K562 (cell line): Measurements from ENCODE around the gene FBXO46. TPM values are rescaled to one million over a fixed set of nuclear protein-coding genes. Genes with fewer than 3 reads are reported as not detected.

ENCODE experiments used
- CXXC5 ChIP-seq: fragments of 250-450 bp; sonication (Bioruptor Pico); IDR thresholded peaks from 2 replicates; pipeline ENCODE4 v1.8.0; 2022; ENCODE audit warnings: inconsistent platforms, mild to moderate bottlenecking, moderate library complexity
- ELF2 ChIP-seq: fragments of 250-450 bp; sonication (Bioruptor Pico); IDR thresholded peaks from 2 replicates; pipeline ENCODE4 v1.5.0; 2021; ENCODE audit warnings: mild to moderate bottlenecking
- ELF4 ChIP-seq: fragments of 450-650 bp; formaldehyde crosslinking; IDR thresholded peaks from 2 replicates; pipeline ENCODE4 v1.4.0; 2022; ENCODE audit warnings: missing genetic modification characterization
- FUS ChIP-seq: fragments of 200-400 bp; formaldehyde crosslinking; optimal IDR thresholded peaks from 2 replicates; pipeline ENCODE3; 2017; ENCODE audit warnings: low read depth, low read length
- MYC ChIP-seq, 2 experiments: fragments of 250-450 bp in 1 of 2; sonication (Bioruptor Pico) in 1 of 2; IDR thresholded peaks; 2 replicates each; pipeline versions ENCODE4 v1.5.1 to v1.6.1; 2012 to 2021; ENCODE audit warnings: low read depth in 2 of 2, borderline replicate concordance in 1 of 2, improper control_type of control experiment in 1 of 2, low read length in 1 of 2, mild to moderate bottlenecking in 1 of 2, moderate library complexity in 1 of 2
- NFIC ChIP-seq: fragments of 450-650 bp; IDR thresholded peaks from 2 replicates; pipeline ENCODE4 v1.6.1; 2017; ENCODE audit warnings: mild to moderate bottlenecking, inconsistent platforms
- RAD21 ChIP-seq, 2 experiments: fragments of 250-450 bp in 1 of 2; fragments of 450-650 bp in 1 of 2; sonication (Bioruptor Pico) in 1 of 2; formaldehyde crosslinking in 1 of 2; IDR thresholded peaks in 1 of 2; conservative IDR thresholded peaks in 1 of 2; 2 replicates each; pipeline versions ENCODE4 v1.4.0 to v1.8.0; 2020 to 2022; ENCODE audit warnings: mild to moderate bottlenecking in 2 of 2, moderate library complexity in 1 of 2
- RB1 ChIP-seq: fragments of 450-650 bp; IDR thresholded peaks from 2 replicates; pipeline ENCODE4 v1.6.1; 2017; ENCODE audit warnings: low read depth, mild to moderate bottlenecking
- SMAD4 ChIP-seq: fragments of 250-450 bp; sonication (Bioruptor Pico); conservative IDR thresholded peaks from 2 replicates; pipeline ENCODE4 v1.8.0; 2021; ENCODE audit warnings: inconsistent platforms, mild to moderate bottlenecking, moderate library complexity
- SP1 ChIP-seq: sonication (generic); formaldehyde crosslinking; IDR thresholded peaks from 2 replicates; pipeline ENCODE4 v1.8.1; 2022; ENCODE audit warnings: mild to moderate bottlenecking, missing genetic modification reagents
- XRCC3 ChIP-seq: fragments of 450-650 bp; IDR thresholded peaks from 2 replicates; pipeline ENCODE4 v1.6.1; 2017; ENCODE audit warnings: mild to moderate bottlenecking, moderate library complexity
- ZBTB33 ChIP-seq: sonication (generic); formaldehyde crosslinking; IDR thresholded peaks from 2 replicates; pipeline ENCODE4 v1.8.1; 2023; ENCODE audit warnings: mild to moderate bottlenecking, missing genetic modification reagents
- ZBTB40 ChIP-seq, 2 experiments: fragments of 450-650 bp in 1 of 2; sonication (generic) in 1 of 2; formaldehyde crosslinking in 1 of 2; IDR thresholded peaks; 2 replicates each; pipeline versions ENCODE4 v1.7.1 to v1.9.0; 2016 to 2022; ENCODE audit warnings: inconsistent platforms in 1 of 2, mild to moderate bottlenecking in 1 of 2, missing genetic modification reagents in 1 of 2
- ZNF121 ChIP-seq: sonication (generic); formaldehyde crosslinking; conservative IDR thresholded peaks from 2 replicates; pipeline ENCODE4 v1.8.0; 2022; ENCODE audit warnings: missing genetic modification reagents
- ZNF263 ChIP-seq: sonication (generic); formaldehyde crosslinking; IDR thresholded peaks from 2 replicates; pipeline ENCODE4 v1.8.0; 2022; ENCODE audit warnings: mild to moderate bottlenecking, missing genetic modification reagents, borderline replicate concordance
- ZNF324 ChIP-seq: fragments of 250-450 bp; sonication (Bioruptor Pico); IDR thresholded peaks from 2 replicates; pipeline ENCODE4 v1.4.0; 2020; ENCODE audit warnings: mild to moderate bottlenecking
- ZNF444 ChIP-seq: fragments of 250-450 bp; sonication (Bioruptor Pico); IDR thresholded peaks from 2 replicates; pipeline ENCODE4 v1.4.0; 2020; ENCODE audit warnings: mild to moderate bottlenecking, moderate library complexity
- polyA plus RNA-seq, 8 experiments: library from polyadenylated mRNA; depleted of rRNA in 4 of 8; stranded (reverse) in 5 of 8; unstranded in 3 of 8; fragments of >200 nt; fragmentation: Nextera tagmentation in 2 of 8; fragmentation: Illumina TruSeq in 1 of 8; extraction: Ambion mirVana in 2 of 8; extraction: Trizol in 1 of 8; gene quantifications; 2 replicates each; pipeline versions ENCODE4 v1.2.1 to v1.2.3, GENCODE V29; 2011 to 2014; ENCODE audit warnings: inconsistent platforms in 1 of 8, missing spikeins in 1 of 8
- total RNA-seq, 7 experiments: library from RNA; depleted of rRNA in 6 of 7; stranded (reverse); fragments of >200 nt in 6 of 7; fragmentation: Illumina TruSeq in 2 of 7; extraction: Trizol in 2 of 7; gene quantifications; 2 replicates each; pipeline versions ENCODE4 v1.2.1 to v1.2.3, GENCODE V29; 2011 to 2021; ENCODE audit warnings: low replicate concordance in 1 of 7

The FBXO46 gene
- total and polyA plus RNA-seq, 9 of the 15 experiments (the other 6 are each of a cell fraction or from before 2014, with no cell fraction given) = 1.5 to 36.1 (median 7.3) TPM

- TF ChIP-seq ZBTB40 (IDR thresholded peaks at IDR 0.05) (0 out of 2 replicates have a peak, but pooled peaks have one; percentile 17), ZBTB40 (CRISPR knock-in tag; IDR thresholded peaks at IDR 0.05) (no peak), ZNF444 (CRISPR knock-in tag) (no peak), ZNF324 (CRISPR knock-in tag) (no peak), ZNF263 (CRISPR knock-in tag) (peak; percentile 45; the same call in 1 of the 2 replicates), XRCC3 (no peak), RAD21 (CRISPR knock-in tag; conservative IDR thresholded peaks at IDR 0.05 in 1 of 2, IDR thresholded peaks at IDR 0.05 in 1 of 2) (peak; percentile 62 to 76), FUS (no peak), SP1 (CRISPR knock-in tag) (peak; percentile 62; the same call in 1 of the 2 replicates), SMAD4 (CRISPR knock-in tag) (peak; percentile 71), ZNF121 (CRISPR knock-in tag) (no peak), ELF2 (CRISPR knock-in tag) (peak; percentile 40; the same call in 1 of the 2 replicates), ELF4 (peak; percentile 62; the same call in 1 of the 2 replicates), ZBTB33 (CRISPR knock-in tag) (no peak), MYC (IDR thresholded peaks at IDR 0.05; ENCODE audit: low read depth, low read length) (no peak), MYC (CRISPR knock-in tag; IDR thresholded peaks at IDR 0.05; ENCODE audit: borderline replicate concordance, low read depth) (no peak), CXXC5 (CRISPR knock-in tag) (peak; percentile 78), RB1 (peak; percentile 95), NFIC (no peak)
Observed at GRCh38 chr19:45681391-45682015, 49.2 kb downstream of the FBXO46 start (continued).
